ENCODE measurements around the gene ZNF714.

Gene ZNF714

DNA sequence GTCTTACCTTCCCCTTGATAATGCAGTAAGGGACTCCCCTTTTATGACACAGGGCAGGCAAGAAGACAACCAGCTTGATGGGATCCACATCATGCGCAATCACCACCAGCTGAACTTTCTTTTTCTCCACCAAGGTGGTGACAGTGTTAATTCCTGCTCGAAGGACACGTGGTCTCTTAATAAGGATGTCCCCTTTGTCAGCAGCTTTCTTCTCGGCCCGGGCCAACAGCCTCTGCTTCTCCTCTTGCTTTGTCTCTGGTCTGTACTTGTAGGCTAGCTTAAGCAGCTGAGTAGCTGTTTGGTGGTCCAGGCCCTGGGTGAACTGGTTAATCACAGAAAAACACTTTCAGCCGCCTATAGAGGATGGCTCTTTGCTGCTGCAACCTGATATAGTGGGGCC, 67.9 kb downstream of the ZNF714 start:
- no peaks in the 10 kb centered on the region for H3K27me3 ChIP-seq (replicated peaks; ENCODE audit: insufficient read depth, low read length)
- no peak for DNase-seq
- H3K4me2 ChIP-seq (ENCODE audit: low read depth, low read length), result no peak overlapping the region
- no peak overlapping the region for H3K4me3 ChIP-seq (ENCODE audit: low read length)
- H3K4me1 ChIP-seq (ENCODE audit: low read length), result no peaks in the 10 kb centered on the region
- H3K27ac ChIP-seq (ENCODE audit: low read length), result no peak overlapping the region
- TF ChIP-seq EZH2phosphoT487 (IDR thresholded peaks at IDR 0.05; ENCODE audit: low read length), result no peak
- no peak for TF ChIP-seq CTCF (IDR thresholded peaks at IDR 0.05; ENCODE audit: low read length)
- no peak for TF ChIP-seq EZH2 (optimal IDR thresholded peaks at IDR 0.05; ENCODE audit: low read depth, low read length)
- no peak overlapping the region for H2AFZ ChIP-seq (ENCODE audit: low read length)
- H3K9ac ChIP-seq (ENCODE audit: low read length), result no peak overlapping the region
- no peaks in the 10 kb centered on the region for H3K79me2 ChIP-seq (ENCODE audit: low read length)
- H4K20me1 ChIP-seq (ENCODE audit: insufficient read depth, low read length), result no peaks in the 10 kb centered on the region
- H3F3A ChIP-seq (ENCODE audit: insufficient read depth, low read length), result no peaks in the 10 kb centered on the region
- no peaks in the 10 kb centered on the region for H3K9me3 ChIP-seq (replicated peaks; ENCODE audit: insufficient read depth, low read length)
- H3K9me2 ChIP-seq (replicated peaks; ENCODE audit: insufficient read depth, low read length), result no peaks in the 10 kb centered on the region
- H3K36me3 ChIP-seq (replicated peaks; ENCODE audit: insufficient read depth, low read length), result no peaks in the 10 kb centered on the region

DNA sequence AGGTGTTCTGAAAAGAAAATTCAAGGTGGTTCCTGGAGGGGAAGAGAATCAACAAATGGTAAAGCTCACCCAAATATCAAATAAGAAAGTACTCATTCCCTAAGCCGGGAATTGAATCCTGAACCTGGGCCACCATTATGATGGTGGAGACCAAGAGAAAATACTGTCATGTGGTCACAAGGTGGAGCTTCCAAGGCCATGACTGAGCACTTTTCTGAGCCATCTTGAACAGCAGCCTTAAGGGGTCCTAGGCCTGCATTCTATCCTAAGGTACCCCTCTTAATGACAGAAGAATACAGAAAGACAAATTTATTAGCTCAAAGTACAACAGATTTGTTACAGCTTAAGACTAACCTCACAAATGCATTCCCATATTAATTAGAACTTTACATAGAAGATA, 69.5 kb downstream of the ZNF714 start:
- Histone ChIP-seq H3K9ac (ENCODE audit: low read length) (no peak overlapping the region), H3K9me3 (replicated peaks; ENCODE audit: insufficient read depth, low read length) (no peaks in the 10 kb centered on the region), H3K4me3 (ENCODE audit: low read length) (no peak overlapping the region), H3K79me2 (ENCODE audit: low read length) (peaks cover 8% of the 10 kb centered on the region), H3K27me3 (replicated peaks; ENCODE audit: insufficient read depth, low read length) (no peaks in the 10 kb centered on the region), H2AFZ (ENCODE audit: low read length) (no peak overlapping the region), H3F3A (ENCODE audit: insufficient read depth, low read length) (no peaks in the 10 kb centered on the region), H3K27ac (ENCODE audit: low read length) (no peak overlapping the region), H3K4me2 (ENCODE audit: low read depth, low read length) (no peak overlapping the region), H3K9me2 (replicated peaks; ENCODE audit: insufficient read depth, low read length) (no peaks in the 10 kb centered on the region), H3K36me3 (replicated peaks; ENCODE audit: insufficient read depth, low read length) (no peaks in the 10 kb centered on the region), H4K20me1 (ENCODE audit: insufficient read depth, low read length) (no peaks in the 10 kb centered on the region), H3K4me1 (ENCODE audit: low read length) (no peaks in the 10 kb centered on the region)
- DNase-seq, result no peak
- no peak for TF ChIP-seq EZH2 (optimal IDR thresholded peaks at IDR 0.05; ENCODE audit: low read depth, low read length)
- no peak for TF ChIP-seq CTCF (IDR thresholded peaks at IDR 0.05; ENCODE audit: low read length)
- TF ChIP-seq EZH2phosphoT487 (IDR thresholded peaks at IDR 0.05; ENCODE audit: low read length), result no peak

DNA sequence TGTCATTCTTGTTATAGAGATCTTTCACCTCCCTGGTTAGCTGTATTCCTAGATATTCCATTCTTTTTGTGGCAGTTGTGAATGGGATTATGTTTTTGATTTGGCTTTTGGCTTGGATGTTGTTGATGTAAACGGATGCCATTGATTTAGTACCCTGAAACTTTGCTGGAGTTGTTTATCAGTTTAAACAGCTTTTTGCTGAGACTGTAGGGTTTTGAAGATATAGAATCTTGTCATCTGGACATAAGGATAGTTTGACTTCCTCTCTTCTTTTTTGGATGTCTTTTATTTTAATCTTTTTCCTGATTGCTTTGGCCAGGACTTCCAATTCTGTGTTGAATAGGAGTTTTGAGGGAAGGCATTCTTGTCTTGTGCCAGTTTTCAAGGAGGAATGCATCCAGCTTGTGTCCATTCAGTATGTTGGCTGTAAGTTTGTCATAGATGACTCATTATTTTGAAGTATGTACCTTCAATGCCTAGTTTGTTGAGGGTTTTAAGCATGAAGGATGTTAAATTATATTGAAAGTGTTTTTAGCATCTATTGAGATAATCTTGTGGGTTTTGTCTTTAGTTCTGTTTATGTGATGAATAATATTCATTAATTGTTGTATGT, 76.6 kb downstream of the ZNF714 start:
- no peak for TF ChIP-seq EZH2 (optimal IDR thresholded peaks at IDR 0.05; ENCODE audit: low read depth, low read length)
- TF ChIP-seq CTCF (IDR thresholded peaks at IDR 0.05; ENCODE audit: low read length), result no peak
- no peak for TF ChIP-seq EZH2phosphoT487 (IDR thresholded peaks at IDR 0.05; ENCODE audit: low read length)
- H3K9me3 ChIP-seq (replicated peaks; ENCODE audit: insufficient read depth, low read length), result no peaks in the 10 kb centered on the region
- no peaks in the 10 kb centered on the region for H3K4me1 ChIP-seq (ENCODE audit: low read length)
- no peak overlapping the region for H3K9ac ChIP-seq (ENCODE audit: low read length)
- no peaks in the 10 kb centered on the region for H3K27me3 ChIP-seq (replicated peaks; ENCODE audit: insufficient read depth, low read length)
- H3K4me2 ChIP-seq (ENCODE audit: low read depth, low read length), result no peak overlapping the region
- H3K27ac ChIP-seq (ENCODE audit: low read length), result no peak overlapping the region
- no peak overlapping the region for H3K4me3 ChIP-seq (ENCODE audit: low read length)
- H3K79me2 ChIP-seq (ENCODE audit: low read length), result peaks cover 23% of the 10 kb centered on the region
- H2AFZ ChIP-seq (ENCODE audit: low read length), result no peak overlapping the region
- no peaks in the 10 kb centered on the region for H3K9me2 ChIP-seq (replicated peaks; ENCODE audit: insufficient read depth, low read length)
- no peaks in the 10 kb centered on the region for H4K20me1 ChIP-seq (ENCODE audit: insufficient read depth, low read length)
- H3F3A ChIP-seq (ENCODE audit: insufficient read depth, low read length), result no peaks in the 10 kb centered on the region
- DNase-seq, result no peak
- no peaks in the 10 kb centered on the region for H3K36me3 ChIP-seq (replicated peaks; ENCODE audit: insufficient read depth, low read length)

Data from MM.1S (cell line).